ENCODE results near the gene SLIT2. TPM values are rescaled to one million over a fixed set of nuclear protein-coding genes. Genes with fewer than 3 reads are reported as not detected.

SLIT2 gene
- total RNA-seq, 2 donors from 2014 or later: 1.9 to 6.5 TPM

- intact Hi-C loops (cut with DNase I, micrococcal nuclease): no loop called here
- ATAC-seq (no peak), DNase-seq (no peak)
Observed at GRCh38 chr4:20260821-20261220, 9.1 kb downstream of the SLIT2 start.

DNA sequence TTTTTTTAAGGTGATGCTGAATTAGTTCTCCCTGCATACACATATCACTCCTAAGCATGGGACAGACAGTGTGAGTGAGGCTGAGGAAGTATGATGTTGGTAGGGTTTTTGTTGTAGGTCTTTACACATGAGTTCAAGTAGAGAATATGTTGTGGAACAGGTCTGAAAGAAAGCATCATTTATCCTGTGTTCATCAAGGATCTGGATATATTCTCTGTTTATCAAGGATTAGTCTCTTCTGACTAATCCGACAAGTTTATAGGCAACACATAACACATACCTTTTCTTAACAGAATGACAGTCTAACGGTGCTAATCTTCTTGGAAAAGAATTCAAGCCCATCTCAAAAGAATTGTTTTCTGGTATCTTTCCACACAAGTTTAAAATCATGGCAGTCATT lies 10.5 kb downstream of the SLIT2 start:
- DNase-seq (no peak), ATAC-seq (no peak)
- intact Hi-C loops (cut with DNase I, micrococcal nuclease): no loop called here

GRCh38 chr4:20264688-20265087 lies 13.0 kb downstream of the SLIT2 start:
- ATAC-seq: no peak
- no peak for DNase-seq
- intact Hi-C loops (cut with DNase I, micrococcal nuclease): no loop called here

DNA sequence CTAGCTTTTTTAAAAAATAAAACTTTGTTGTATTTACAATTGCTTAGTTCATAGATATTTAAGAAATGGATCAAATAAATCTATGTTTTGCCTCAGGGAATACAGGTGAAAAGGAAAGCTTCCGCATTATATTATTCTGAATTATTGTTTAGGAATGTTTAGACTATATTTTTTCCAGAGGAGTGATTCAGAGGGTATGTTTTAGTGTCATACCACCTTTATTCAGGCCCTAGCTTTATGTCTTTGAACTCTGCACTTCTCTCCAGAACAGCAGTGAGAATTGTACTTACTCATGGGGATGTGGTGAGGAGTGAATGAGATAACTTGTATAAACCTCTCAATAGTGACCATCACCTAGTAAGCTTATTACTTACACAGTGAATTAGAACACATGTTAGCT lies 14.0 kb downstream of the SLIT2 start:
- DNase-seq (no peak), ATAC-seq (no peak)
- intact Hi-C loops (cut with DNase I, micrococcal nuclease): no loop called here

DNA sequence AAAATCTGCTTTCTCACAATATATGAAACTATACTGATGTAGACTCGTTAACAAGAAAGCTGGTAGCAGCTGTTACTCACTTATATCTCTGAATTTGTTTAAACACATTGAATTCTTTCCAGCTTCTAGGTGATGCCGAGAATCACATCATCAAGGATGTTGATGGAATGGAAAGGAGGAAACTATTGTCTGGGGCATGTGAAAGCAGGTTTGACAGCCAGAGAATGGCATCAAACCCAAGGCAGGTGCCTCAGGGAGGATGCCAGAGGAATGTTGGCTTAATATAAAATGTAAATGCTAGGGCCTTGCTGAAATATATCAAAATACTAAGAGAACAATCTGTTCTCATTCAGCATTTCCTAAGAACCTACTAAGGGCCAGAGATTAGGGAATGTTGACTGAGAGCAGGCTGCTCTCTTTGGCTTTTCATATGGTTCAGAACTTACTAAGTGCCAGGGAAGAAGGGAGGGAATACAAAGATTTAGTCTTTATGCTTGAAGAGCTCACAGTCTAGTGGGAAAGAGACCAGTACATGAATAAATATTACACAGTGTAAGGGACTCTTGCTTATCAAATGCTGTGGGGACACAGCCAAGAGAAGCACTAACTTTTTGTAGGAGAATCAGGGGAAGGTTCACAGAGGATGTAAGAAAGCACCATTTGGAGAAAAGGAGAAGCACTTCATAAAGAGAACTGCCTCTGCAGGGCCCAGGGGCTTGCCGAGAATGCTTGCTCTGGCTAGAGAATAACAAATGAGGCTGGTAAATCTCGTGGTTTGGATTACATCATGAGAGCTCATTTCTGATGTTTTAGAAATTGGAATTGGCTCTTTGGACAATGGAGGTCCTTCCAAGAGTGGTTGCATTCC lies 14.7 kb downstream of the SLIT2 start:
- DNase-seq: no peak
- intact Hi-C loops (cut with DNase I, micrococcal nuclease): no loop called here
- no peak for ATAC-seq

DNA sequence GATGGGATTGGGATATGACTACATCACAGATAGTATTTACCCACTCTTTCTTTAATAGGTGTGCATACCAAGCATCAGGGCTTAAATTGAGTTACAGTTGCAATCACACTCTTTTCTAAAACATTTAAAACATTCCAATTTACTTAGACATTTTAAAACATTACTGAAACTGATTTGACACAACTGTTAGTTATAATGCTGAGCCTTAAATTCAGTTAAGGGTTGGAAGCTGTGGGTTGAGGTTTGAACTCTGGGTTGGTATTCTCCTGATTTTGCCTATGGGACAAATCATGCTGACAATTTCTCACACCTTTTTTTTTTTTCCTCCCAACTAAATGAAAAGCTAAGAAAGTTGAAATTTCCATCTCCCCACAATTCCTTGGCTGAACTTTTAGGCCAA lies 16.3 kb downstream of the SLIT2 start:
- DNase-seq: no peak
- intact Hi-C loops (cut with DNase I, micrococcal nuclease): no loop called here
- ATAC-seq: no peak

DNA sequence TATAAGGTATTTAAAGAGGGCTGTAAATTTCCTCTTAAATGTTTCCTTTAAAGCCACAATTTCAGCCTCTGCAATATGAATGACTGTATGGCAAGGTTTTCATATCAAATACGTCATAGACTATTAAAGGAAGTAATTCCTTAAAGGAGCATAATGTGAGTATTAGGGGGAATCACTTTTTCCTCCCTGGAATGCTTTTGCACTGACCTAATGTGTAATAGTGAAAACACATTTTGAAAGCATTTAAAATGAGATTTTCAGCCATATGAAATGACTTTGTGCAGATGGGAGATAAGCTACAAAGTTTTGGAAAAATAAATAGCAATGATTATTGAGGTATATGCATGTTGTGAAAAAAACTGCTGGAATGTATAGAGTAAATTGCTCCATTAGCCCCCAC lies 17.6 kb downstream of the SLIT2 start:
- DNase-seq: no peak
- intact Hi-C loops (cut with DNase I, micrococcal nuclease): no loop called here
- ATAC-seq: no peak

DNA sequence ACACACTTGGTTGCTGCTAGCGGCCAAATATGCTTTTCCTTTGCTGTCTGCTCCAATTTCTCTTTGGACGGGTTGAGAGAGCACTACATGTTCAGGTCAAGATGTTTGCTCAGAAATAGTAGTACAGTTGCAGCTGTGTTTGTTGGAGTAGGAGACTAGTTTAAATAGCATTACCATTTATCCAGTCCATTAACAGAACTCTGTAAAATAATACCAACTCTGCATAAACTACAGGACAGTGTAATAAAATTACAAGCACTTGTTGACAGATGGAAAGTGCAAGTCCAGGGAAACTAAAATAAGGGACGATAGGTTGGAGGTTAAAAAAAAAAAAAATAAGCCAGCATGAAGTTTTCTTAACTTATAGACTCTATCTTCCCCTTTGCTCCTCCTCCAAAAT lies 20.2 kb downstream of the SLIT2 start:
- ATAC-seq (no peak), DNase-seq (no peak)
- intact Hi-C loops (cut with DNase I, micrococcal nuclease): no loop called here

DNA sequence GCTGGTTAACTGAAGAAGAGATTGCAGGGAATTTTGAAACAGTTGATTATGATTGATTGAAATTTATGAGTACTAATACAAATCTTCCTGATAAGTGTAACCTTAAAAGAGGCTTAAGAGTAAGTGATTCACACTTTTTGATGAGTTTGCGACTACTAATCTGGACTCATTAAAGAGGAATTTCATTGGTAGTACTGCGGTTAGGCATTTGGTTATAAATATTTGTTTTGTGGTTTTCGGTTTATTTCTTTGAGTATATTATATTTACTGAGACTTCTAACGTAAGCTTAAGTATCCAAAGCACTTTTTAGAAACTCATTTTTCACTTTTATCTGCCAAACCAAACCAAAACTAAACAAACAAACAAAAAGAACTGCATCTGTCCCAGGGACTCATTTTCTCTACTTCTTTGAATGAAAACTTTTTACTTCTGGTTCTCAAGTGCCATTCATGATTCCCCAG lies 20.7 kb downstream of the SLIT2 start:
- no peak for ATAC-seq
- intact Hi-C loops (cut with DNase I, micrococcal nuclease): no loop called here
- DNase-seq: no peak

- intact Hi-C loops (cut with DNase I, micrococcal nuclease): no loop called here
- ATAC-seq (no peak), DNase-seq (no peak)
Observed at GRCh38 chr4:20273793-20274192, 22.1 kb downstream of the SLIT2 start.

DNA sequence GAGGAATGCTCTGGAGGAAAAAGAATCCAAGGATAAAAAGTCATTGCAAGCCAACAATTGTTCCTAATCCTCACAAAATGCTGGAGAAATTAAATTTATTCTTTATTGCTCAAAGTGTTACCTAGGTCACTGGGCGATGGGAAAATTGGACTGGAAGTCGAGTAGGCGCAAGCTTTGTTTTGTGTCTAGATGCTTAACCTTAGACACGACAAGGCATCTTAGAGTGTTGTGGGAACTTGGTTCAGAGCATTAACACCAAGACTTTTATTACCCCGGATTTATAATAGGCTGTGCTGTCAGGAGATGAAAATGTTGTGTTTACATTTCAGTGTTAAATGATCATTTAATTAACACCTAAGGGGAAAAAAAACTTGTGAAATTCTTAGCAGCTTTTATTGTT lies 25.1 kb downstream of the SLIT2 start:
- no peak for DNase-seq
- ATAC-seq: no peak
- intact Hi-C loops (cut with DNase I, micrococcal nuclease): no loop called here

DNA sequence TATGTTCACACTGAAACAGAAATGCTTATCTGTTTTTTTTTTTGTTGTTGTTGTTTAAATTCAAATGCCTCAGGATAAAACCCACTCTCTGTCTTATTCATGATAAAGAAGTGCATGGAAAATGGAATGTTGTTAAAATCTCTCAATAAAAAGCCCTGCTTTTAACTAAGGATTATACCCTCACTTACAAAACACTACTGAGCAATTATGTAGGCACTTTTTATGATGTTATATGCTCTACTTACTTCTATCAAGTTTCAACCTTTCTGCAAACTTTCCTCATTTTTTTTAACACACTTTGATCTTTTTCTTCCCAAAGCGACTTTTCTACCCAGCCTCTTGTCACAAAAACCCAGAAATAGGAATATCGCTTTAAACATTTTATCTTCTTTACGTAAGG lies 26.5 kb downstream of the SLIT2 start:
- ATAC-seq: no peak
- intact Hi-C loops (cut with DNase I, micrococcal nuclease): no loop called here
- no peak for DNase-seq

- DNase-seq (no peak), ATAC-seq (no peak)
- intact Hi-C loops (cut with DNase I, micrococcal nuclease): no loop called here
Observed at GRCh38 chr4:20279381-20279780, 27.7 kb downstream of the SLIT2 start.

DNA sequence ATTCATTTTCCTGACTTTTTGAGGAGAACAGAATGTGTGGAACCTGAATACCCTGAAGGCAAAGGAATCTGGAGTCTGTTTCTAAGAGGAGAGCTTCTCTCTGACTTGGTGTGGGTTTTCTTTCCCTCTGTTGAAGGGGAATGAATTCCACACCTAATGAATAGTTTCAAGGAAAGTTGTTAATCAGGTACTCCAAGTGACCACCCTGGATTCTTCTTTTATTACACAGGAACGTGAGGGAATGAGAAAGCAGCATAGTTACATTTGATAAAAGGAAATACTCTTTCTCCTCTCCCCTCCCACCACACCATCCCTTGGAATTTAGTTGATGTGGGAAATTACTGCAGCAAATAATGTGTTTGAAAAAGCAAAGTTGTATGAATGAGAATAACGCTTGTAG lies 29.7 kb downstream of the SLIT2 start:
- intact Hi-C loops (cut with DNase I, micrococcal nuclease): no loop called here
- no peak for ATAC-seq
- no peak for DNase-seq

- intact Hi-C loops (cut with DNase I, micrococcal nuclease): no loop called here
- ATAC-seq (no peak), DNase-seq (no peak)
Observed at GRCh38 chr4:20283039-20283438, 31.3 kb downstream of the SLIT2 start.

DNA sequence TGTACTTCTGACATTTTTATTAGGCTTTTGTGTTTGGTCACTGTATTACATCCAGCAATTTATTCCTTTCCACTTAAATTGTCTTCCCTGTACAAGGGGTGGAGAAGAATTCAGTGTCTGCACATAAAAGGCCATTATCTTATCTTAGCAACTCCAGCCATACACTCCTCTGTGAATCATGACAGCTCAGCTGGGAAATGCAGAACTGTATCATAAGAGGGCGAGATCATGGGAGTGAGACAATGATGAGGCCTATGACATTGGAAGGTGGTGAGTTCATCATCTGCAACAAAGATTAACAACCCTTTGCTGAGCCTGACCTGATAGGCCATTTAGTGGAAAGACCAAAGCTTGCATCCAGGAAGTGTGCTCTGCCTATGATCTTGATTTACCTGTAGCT lies 33.3 kb downstream of the SLIT2 start:
- ATAC-seq: no peak
- intact Hi-C loops (cut with DNase I, micrococcal nuclease): no loop called here
- no peak for DNase-seq

GRCh38 chr4:20287246-20287645 lies 35.5 kb downstream of the SLIT2 start:
- intact Hi-C loops (cut with DNase I, micrococcal nuclease): no loop called here
- ATAC-seq (no peak), DNase-seq (no peak)

DNA sequence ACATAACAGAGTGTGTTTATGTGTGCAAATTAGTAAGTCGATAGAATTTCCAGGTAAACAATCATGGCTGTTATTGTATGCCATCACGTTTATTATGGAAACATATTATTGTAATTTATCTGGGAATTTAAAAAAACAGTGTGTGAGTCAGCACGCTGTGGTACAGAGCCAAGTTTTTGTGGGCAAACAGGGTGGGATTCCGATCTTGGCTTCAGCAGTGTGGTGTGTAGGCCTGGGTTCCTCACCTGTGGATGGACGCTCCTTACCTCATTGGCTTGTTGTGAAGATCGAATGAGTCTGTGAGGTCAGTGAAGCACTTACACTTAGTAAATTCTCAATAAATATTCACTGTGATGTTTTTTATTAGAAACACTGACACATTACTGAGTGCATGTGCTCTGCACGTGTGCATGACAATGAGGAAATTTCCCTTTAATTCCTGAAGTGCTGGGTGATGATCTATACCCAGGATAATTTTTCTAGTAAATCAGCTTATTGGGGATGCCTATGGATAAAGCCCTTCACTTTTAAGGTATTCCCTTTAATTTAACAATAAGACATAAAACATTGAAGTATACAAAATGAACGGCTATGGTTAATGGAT lies 36.4 kb downstream of the SLIT2 start:
- ATAC-seq (no peak), DNase-seq (no peak)
- intact Hi-C loops (cut with DNase I, micrococcal nuclease): no loop called here

GRCh38 chr4:20288846-20289512 lies 37.3 kb downstream of the SLIT2 start:
- intact Hi-C loops (cut with DNase I, micrococcal nuclease): no loop called here

DNA sequence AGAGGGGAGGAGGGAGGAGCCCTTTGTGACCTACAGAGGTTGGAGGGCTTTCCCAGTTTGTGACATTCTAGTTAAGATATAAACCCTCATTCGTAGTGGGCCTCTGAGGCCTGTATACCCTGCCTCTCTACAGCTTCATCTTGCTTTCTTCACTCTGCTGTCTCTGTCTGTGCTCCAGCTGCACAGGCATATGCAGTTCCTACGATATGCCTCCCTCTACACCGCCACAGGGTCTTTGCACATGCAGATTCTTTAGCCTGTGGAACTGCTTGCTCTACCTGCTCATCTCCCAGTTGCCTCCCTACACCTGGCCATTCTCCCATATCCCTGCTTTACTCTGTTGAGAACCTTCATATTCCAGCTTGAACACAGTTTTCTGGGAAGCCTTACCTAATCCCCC lies 38.1 kb downstream of the SLIT2 start:
- intact Hi-C loops (cut with DNase I, micrococcal nuclease): no loop called here
- no peak for ATAC-seq
- no peak for DNase-seq

More at GRCh38 chr4:20288846-20289512, 37.3 kb downstream of the SLIT2 start:
- ATAC-seq: no peak
- DNase-seq: no peak
